Left kidney (tissue), 2 donors: ENCODE measurements around the gene ARHGEF7. TPM values are rescaled to one million over a fixed set of nuclear protein-coding genes. Genes with fewer than 3 reads are reported as not detected.

Experiments
- DNase-seq: peaks from one replicate; pipeline ENCODE4 v3.0.0-alpha.2; 2013
- polyA plus RNA-seq: library from polyadenylated mRNA; unstranded; fragments of 120-200 nt; gene quantifications from one replicate; pipeline ENCODE4 v1.2.1, GENCODE V29; 2013; ENCODE audit not compliant: insufficient read length

Gene ARHGEF7
- polyA plus RNA-seq, 1 donor: 79.1 TPM

- DNase-seq: no peak
These were observed 161.0 kb downstream of the ARHGEF7 start for GRCh38 chr13:111275995-111276618.

- DNase-seq: no peak
These were observed 163.1 kb downstream of the ARHGEF7 start for GRCh38 chr13:111278258-111278657.

- DNase-seq: no peak
These were observed 163.9 kb downstream of the ARHGEF7 start for GRCh38 chr13:111278743-111279652.

- DNase-seq: no peak
These were observed 165.1 kb downstream of the ARHGEF7 start for GRCh38 chr13:111280226-111280625.

GRCh38 chr13:111280681-111281585, 165.8 kb downstream of the ARHGEF7 start:
- no peak for DNase-seq

GRCh38 chr13:111281751-111282311, 166.7 kb downstream of the ARHGEF7 start:
- DNase-seq: no peak

GRCh38 chr13:111282425-111282824, 167.3 kb downstream of the ARHGEF7 start:
- no peak for DNase-seq

GRCh38 chr13:111282997-111283396, 167.9 kb downstream of the ARHGEF7 start:
- DNase-seq: no peak

GRCh38 chr13:111283457-111283856, 168.3 kb downstream of the ARHGEF7 start:
- no peak for DNase-seq

- DNase-seq: no peak
These were observed 168.9 kb downstream of the ARHGEF7 start for GRCh38 chr13:111283991-111284390.

- no peak for DNase-seq
These were observed 169.5 kb downstream of the ARHGEF7 start for GRCh38 chr13:111284565-111284964.

- DNase-seq: no peak
These were observed 171.1 kb downstream of the ARHGEF7 start for GRCh38 chr13:111286162-111286561.

GRCh38 chr13:111286749-111287148, 171.6 kb downstream of the ARHGEF7 start:
- no peak for DNase-seq

GRCh38 chr13:111287201-111287600, 172.1 kb downstream of the ARHGEF7 start:
- no peak for DNase-seq

- DNase-seq: no peak
These were observed 173.2 kb downstream of the ARHGEF7 start for GRCh38 chr13:111288276-111288675.

- DNase-seq: no peak
These were observed 174.1 kb downstream of the ARHGEF7 start for GRCh38 chr13:111289251-111289650.

- DNase-seq: no peak
These were observed 176.8 kb downstream of the ARHGEF7 start for GRCh38 chr13:111291908-111292307.

GRCh38 chr13:111292710-111293485, 177.8 kb downstream of the ARHGEF7 start:
- no peak for DNase-seq

- DNase-seq: no peak
These were observed 180.8 kb downstream of the ARHGEF7 start for GRCh38 chr13:111295886-111296285.

GRCh38 chr13:111296417-111296816, 181.3 kb downstream of the ARHGEF7 start:
- DNase-seq: no peak
